ENCODE results near the gene SCFD2.

Gene SCFD2

DNA sequence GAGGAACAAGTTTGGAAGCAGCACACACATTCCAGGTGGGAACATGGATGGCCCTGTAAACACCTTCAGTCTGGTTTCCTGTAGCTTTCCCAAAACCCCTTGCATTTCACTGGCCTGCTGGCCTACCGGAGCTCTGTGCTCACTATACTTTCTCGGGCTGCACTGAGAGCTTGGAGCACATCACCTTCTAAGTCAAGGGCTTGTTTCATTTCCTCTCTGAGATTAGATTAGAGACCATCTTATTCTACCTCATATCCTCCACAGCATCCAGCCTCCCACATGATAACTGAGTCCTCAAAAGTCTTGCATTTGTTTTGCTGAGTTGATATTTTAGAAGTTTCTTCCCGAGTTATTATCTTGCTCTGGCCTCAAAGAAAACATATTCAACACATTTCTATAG is 356.0 kb downstream of the SCFD2 start:
- TF ChIP-seq GATA3 (IDR thresholded peaks at IDR 0.05; ENCODE audit: low read depth, low read length) (no peak), GATA2 (IDR thresholded peaks at IDR 0.05; ENCODE audit: low read depth, low read length) (no peak)

GRCh38 chr4:53007024-53007423 is 358.8 kb downstream of the SCFD2 start:
- TF ChIP-seq GATA2 (IDR thresholded peaks at IDR 0.05; ENCODE audit: low read depth, low read length), result no peak
- no peak for TF ChIP-seq GATA3 (IDR thresholded peaks at IDR 0.05; ENCODE audit: low read depth, low read length)

- no peak for TF ChIP-seq GATA2 (IDR thresholded peaks at IDR 0.05; ENCODE audit: low read depth, low read length)
- no peak for TF ChIP-seq GATA3 (IDR thresholded peaks at IDR 0.05; ENCODE audit: low read depth, low read length)
These were observed 360.1 kb downstream of the SCFD2 start for GRCh38 chr4:53005808-53006207.

DNA sequence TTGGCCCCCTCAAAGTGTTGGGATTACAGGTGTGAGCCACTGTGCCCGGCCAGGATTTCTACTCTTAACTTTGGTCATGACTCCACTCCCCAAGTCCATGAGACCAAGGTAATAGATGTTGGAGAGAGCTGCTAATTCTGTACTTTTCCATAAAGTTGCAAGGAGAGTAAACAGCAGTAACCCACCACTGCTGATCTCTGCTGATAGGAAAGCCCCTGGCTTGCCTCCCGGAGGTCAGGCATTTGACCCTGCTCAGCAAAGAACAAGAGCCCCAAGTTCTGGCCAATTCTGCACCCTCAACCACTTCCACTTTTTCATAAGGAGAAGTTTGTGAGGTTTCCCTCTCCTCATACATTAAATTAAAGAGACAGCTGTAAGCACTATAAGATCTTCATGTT is 360.7 kb downstream of the SCFD2 start:
- no peak for TF ChIP-seq GATA3 (IDR thresholded peaks at IDR 0.05; ENCODE audit: low read depth, low read length)

DNA sequence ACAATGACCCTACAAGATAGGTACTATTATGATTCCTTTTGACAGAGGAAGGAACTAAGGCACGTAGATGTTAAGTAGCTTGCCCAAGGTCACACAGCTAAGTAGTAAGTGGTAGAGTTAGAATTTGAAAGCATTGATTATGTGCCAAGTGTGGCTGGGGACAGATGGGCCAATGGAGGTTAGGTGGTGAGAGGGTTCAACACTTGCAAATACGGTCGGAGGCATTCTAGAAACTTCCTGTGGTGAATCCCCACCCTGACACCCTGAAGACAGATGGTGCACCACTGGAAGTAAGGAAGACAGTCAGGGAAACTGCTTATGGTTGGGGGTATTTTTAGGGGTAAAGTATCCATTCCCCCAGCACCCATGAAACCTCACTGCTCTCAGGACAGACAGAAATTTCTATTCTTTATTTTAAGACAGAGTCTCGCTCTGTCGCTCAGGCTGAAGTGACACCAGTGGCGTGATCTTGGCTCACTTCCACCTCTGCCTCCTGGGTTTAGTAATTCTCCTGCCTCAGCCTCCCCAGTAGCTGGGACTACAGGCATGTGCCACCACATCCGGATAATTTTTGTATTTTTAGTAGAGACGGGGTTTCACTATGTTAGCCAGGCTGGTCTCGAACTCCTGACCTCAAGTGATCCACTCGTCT is 361.2 kb downstream of the SCFD2 start:
- no peak for TF ChIP-seq GATA3 (IDR thresholded peaks at IDR 0.05; ENCODE audit: low read depth, low read length)
- no peak for TF ChIP-seq GATA2 (IDR thresholded peaks at IDR 0.05; ENCODE audit: low read depth, low read length)

DNA sequence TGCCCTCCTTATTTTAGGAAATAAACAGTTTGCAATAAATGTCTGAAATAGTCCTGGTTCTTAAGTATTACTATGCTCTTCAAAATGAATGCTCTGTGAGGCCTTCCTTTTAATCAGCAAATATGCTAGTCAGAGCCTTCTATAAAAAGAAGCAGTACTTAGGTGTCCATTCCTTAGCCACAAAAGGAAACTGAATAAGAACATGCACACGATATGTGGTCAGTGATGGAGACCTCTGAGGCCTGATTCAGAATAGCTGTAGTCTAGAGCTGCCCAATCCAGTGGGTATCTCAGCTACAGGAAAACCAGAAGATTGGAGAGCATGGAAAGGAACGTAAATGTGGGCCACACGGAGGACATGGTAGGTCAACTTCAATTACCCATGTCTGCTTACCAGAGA is 361.9 kb downstream of the SCFD2 start:
- TF ChIP-seq GATA2 (IDR thresholded peaks at IDR 0.05; ENCODE audit: low read depth, low read length) (no peak), GATA3 (IDR thresholded peaks at IDR 0.05; ENCODE audit: low read depth, low read length) (no peak)

DNA sequence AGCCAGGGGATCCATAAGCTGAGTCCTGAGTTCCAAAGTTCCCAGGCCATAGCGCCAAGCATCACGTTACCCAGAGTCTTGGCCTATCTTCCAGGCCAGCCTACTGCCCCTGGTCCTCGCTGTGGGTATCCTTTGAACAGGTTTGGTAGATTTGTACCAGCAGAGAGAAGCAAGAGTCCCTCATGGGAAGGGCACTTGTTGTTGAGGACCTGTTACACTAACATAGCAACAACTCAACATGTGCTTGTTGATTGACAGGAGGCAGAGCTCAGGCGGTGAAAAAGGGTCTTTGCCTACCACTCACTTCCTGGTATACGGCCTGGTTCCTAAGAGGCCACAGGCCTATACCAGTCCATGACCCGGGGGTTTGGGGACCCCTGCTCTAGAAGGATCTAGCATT is 365.3 kb downstream of the SCFD2 start:
- TF ChIP-seq GATA3 (IDR thresholded peaks at IDR 0.05; ENCODE audit: low read depth, low read length) (no peak), GATA2 (IDR thresholded peaks at IDR 0.05; ENCODE audit: low read depth, low read length) (no peak)

DNA sequence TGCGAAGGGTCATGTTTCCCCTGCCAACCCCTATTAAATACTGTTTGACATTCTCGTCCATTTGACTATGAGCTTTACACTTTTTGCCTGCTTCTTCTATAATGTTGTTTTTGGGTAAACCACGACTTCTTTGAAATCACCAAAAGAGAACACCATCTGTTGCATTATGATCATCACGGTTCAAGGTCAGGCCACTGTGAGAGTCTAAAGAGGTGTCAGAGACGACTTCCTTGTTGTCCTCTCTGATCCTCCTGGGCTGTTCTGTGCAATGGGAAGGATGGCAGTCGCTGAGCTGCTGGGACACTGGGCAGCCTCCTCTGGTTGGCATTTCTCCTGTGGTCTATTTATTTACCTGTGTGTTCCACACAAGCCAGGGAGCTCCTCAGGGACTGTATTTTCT is 366.2 kb downstream of the SCFD2 start:
- TF ChIP-seq GATA2 (IDR thresholded peaks at IDR 0.05; ENCODE audit: low read depth, low read length), result no peak
- no peak for TF ChIP-seq GATA3 (IDR thresholded peaks at IDR 0.05; ENCODE audit: low read depth, low read length)

DNA sequence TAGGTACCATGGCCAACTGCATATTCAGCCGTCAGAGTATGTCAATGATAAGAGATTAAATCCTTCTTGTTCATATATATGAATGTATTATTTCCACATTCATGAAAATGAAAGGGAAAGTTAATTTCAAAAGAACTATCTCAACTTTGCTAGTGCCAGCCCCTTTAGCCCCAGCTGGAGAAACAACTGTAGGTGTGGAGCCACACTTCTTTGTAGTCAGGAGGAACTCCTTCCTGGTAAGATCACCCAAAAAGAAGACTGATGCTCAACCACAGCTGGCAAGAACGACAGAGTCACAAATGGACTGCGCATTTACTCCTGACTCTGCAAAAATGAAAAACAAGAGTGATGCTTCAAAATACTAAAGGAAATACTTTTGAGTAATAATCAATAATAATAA is 367.4 kb downstream of the SCFD2 start:
- no peak for TF ChIP-seq GATA3 (IDR thresholded peaks at IDR 0.05; ENCODE audit: low read depth, low read length)
- TF ChIP-seq GATA2 (IDR thresholded peaks at IDR 0.05; ENCODE audit: low read depth, low read length), result no peak

DNA sequence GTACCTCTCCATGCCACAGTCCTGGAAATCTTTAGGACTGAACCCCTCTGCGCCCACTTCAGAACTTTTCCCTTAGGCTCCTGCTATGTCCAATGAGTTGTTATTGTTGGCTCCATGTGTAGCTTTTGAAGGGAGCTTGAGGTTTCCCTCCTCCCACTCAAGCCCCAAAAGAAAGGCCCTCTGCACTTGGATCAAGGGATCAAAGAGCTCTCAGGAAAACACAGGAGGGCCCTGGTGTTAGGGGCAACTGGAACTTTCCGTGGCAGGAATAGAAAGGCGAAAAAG is 368.8 kb downstream of the SCFD2 start:
- no peak for TF ChIP-seq GATA3 (IDR thresholded peaks at IDR 0.05; ENCODE audit: low read depth, low read length)
- TF ChIP-seq GATA2 (IDR thresholded peaks at IDR 0.05; ENCODE audit: low read depth, low read length), result no peak

GRCh38 chr4:52996261-52997131 is 369.4 kb downstream of the SCFD2 start:
- TF ChIP-seq GATA2 (IDR thresholded peaks at IDR 0.05; ENCODE audit: low read depth, low read length) (peak; percentile 87), GATA3 (IDR thresholded peaks at IDR 0.05; ENCODE audit: low read depth, low read length) (peak; percentile 87)

DNA sequence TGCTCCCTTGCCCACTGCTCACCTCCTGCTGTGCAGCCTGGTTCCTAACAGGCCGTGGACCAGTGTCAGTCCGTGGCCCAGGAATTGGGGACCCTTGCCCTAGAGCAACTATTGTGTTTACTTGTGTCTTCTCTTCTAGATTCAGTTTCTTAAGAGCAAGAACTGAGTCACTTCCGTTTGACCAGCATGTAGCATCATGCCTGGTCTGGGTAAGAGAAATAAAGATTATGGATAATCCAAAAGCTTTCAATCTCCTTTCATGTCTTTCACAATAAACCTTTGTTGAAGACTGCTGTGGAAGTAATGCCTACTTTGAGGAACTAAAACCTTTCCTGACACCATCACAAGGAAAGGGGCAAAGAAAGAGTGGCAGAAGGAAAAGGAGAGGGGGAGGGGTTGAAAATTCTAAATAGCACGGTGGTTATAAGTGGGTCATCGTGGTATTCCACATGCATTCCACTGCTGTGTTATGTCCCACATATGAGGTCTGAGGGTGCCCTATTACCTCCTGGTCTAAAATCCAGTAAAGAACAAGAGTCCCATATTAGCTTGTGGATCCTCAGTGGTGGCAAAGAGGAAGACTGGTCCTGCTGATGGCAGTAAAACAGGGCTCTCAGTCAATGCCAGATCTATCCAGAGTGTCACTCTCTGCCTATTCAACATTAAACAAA is 370.4 kb downstream of the SCFD2 start:
- no peak for TF ChIP-seq GATA3 (IDR thresholded peaks at IDR 0.05; ENCODE audit: low read depth, low read length)
- TF ChIP-seq GATA2 (IDR thresholded peaks at IDR 0.05; ENCODE audit: low read depth, low read length), result no peak

GRCh38 chr4:52994567-52994966 is 371.3 kb downstream of the SCFD2 start:
- TF ChIP-seq GATA2 (IDR thresholded peaks at IDR 0.05; ENCODE audit: low read depth, low read length) (no peak), GATA3 (IDR thresholded peaks at IDR 0.05; ENCODE audit: low read depth, low read length) (no peak)

- TF ChIP-seq GATA2 (IDR thresholded peaks at IDR 0.05; ENCODE audit: low read depth, low read length) (no peak), GATA3 (IDR thresholded peaks at IDR 0.05; ENCODE audit: low read depth, low read length) (no peak)
These were observed 372.1 kb downstream of the SCFD2 start for GRCh38 chr4:52993771-52994170.

DNA sequence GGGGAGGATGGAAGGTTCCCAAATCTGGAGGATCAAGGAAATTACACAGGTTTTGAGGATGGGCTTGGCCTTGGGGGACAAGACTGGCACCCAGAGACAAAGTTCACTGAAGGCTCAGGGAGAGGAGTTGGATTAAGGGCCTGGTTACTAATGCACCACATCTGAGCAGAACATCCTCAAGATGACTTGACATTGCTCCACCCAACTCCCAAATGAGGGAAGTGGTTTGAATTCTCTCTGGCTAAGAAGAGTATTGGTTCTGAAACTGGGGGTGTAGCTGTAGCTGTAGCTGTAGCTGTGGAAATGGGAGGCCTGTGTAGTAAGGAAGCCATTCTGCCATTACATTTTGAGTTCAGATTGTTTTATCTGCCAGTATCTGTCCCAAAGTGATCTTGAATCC is 374.4 kb downstream of the SCFD2 start:
- no peak for TF ChIP-seq GATA3 (IDR thresholded peaks at IDR 0.05; ENCODE audit: low read depth, low read length)
- TF ChIP-seq GATA2 (IDR thresholded peaks at IDR 0.05; ENCODE audit: low read depth, low read length), result no peak

Data from SH-SY5Y (cell line).